Fibroblast of lung (primary cell): ENCODE measurements around the gene CNTN1.

ENCODE experiments used
- CTCF ChIP-seq, 2 donors: IDR thresholded peaks in 1 of 2; conservative IDR thresholded peaks in 1 of 2; 1 replicate in 1 of 2; 2 replicates in 1 of 2; pipeline ENCODE4 v1.5.1; 2011 to 2012; ENCODE audit warnings: low read length in 2 of 2, control low read depth in 1 of 2, inconsistent platforms in 1 of 2, low read depth in 1 of 2, mild to moderate bottlenecking in 1 of 2
- EZH2 ChIP-seq: IDR thresholded peaks from 2 replicates; pipeline ENCODE4 v1.5.1; 2012; ENCODE audit warnings: low read length, control low read depth, mild to moderate bottlenecking; ENCODE audit errors: missing control alignments

GRCh38 chr12:40697566-40698259, 5.5 kb downstream of the CNTN1 start:
- TF ChIP-seq CTCF (conservative IDR thresholded peaks at IDR 0.05 in 1 of 2, IDR thresholded peaks at IDR 0.05 in 1 of 2; ENCODE audit: low read depth in 1 of 2, low read length in 2 of 2) (no peak), EZH2 (no peak)
